H1 (cell line): ENCODE data around the gene VSTM4. TPM values are rescaled to one million over a fixed set of nuclear protein-coding genes. Genes with fewer than 3 reads are reported as not detected.

Source experiments
- CTCF ChIA-PET: fragments of 300-600 bp; sonication (Branson Sonifier 250); formaldehyde crosslinking; loops from one replicate; lab custom pipeline; 2021; ENCODE audit not compliant: partially characterized antibody; lab: Charles Lee
- POLR2A ChIA-PET: fragments of 300-600 bp; sonication (Branson Sonifier 250); formaldehyde crosslinking; loops from one replicate; lab custom pipeline; 2021; ENCODE audit warnings: inconsistent platforms; ENCODE audit not compliant: partially characterized antibody; lab: Charles Lee
- DNase-seq, 2 experiments: peaks; one replicate each; pipeline versions ENCODE4 v3.0.0 to v3.0.0-alpha.2; 2010 to 2022; ENCODE audit warnings: low spot score in 2 of 2, low read depth in 1 of 2, mixed read lengths in 1 of 2
- FAIRE-seq: peaks from 2 replicates; lab custom pipeline; 2011; peaks lifted over from hg19 to GRCh38; lab: Jason Lieb, UNC
- H2AFZ ChIP-seq: 2 replicates; pipeline ENCODE4 v1.8.1; 2012; ENCODE audit warnings: low read length, inconsistent platforms
- H2AK5ac ChIP-seq: 2 replicates; pipeline ENCODE4 v1.6.1; 2013; ENCODE audit warnings: low read depth, low read length
- H2BK120ac ChIP-seq: replicated peaks from 2 replicates; pipeline ENCODE3; 2013; ENCODE audit warnings: low read depth, low read length, inconsistent platforms
- H2BK12ac ChIP-seq: 2 replicates; pipeline ENCODE4 v1.6.1; 2013; ENCODE audit warnings: low read depth, low read length
- H2BK15ac ChIP-seq: 2 replicates; pipeline ENCODE4 v1.6.1; 2013; ENCODE audit warnings: low read length
- H2BK20ac ChIP-seq: 2 replicates; pipeline ENCODE4 v1.6.1; 2013; ENCODE audit warnings: low read length
- H2BK5ac ChIP-seq: 2 replicates; pipeline ENCODE4 v1.6.1; 2013; ENCODE audit warnings: low read depth, low read length
- H3K14ac ChIP-seq: 2 replicates; pipeline ENCODE4 v1.6.1; 2013; ENCODE audit warnings: inconsistent platforms; ENCODE audit not compliant: insufficient read length
- H3K18ac ChIP-seq: 2 replicates; pipeline ENCODE4 v1.6.1; 2013; ENCODE audit warnings: low read length; ENCODE audit errors: extremely low read depth
- H3K23ac ChIP-seq: 2 replicates; pipeline ENCODE4 v1.6.1; 2013; ENCODE audit warnings: inconsistent platforms; ENCODE audit not compliant: insufficient read length
- H3K23me2 ChIP-seq: 2 replicates; pipeline ENCODE4 v1.6.1; 2013; ENCODE audit warnings: low read depth, low read length
- H3K27ac ChIP-seq: 2 replicates; pipeline ENCODE4 v1.6.1; 2011; ENCODE audit warnings: low read depth, low read length, inconsistent platforms
- H3K27me3 ChIP-seq, 4 experiments: replicated peaks in 1 of 4; 1 replicate in 1 of 4; 2 replicates in 3 of 4; pipeline versions ENCODE4 v1.6.1 to v1.8.1; 2011 to 2013; ENCODE audit warnings: low read length in 3 of 4, mild to moderate bottlenecking in 3 of 4, inconsistent platforms in 2 of 4, mixed read lengths in 2 of 4, moderate library complexity in 1 of 4; ENCODE audit not compliant: control insufficient read depth in 3 of 4, insufficient read depth in 3 of 4; ENCODE audit errors: extremely low read depth in 1 of 4
- H3K36me3 ChIP-seq, 4 experiments: 2 replicates each; pipeline versions ENCODE4 v1.6.1 to v1.8.1; 2011 to 2013; ENCODE audit warnings: mild to moderate bottlenecking in 4 of 4, low read length in 3 of 4, moderate library complexity in 2 of 4, control low read depth in 1 of 4, inconsistent platforms in 1 of 4; ENCODE audit not compliant: insufficient read depth in 4 of 4, control insufficient read depth in 2 of 4
- H3K4ac ChIP-seq: replicated peaks from 2 replicates; pipeline ENCODE3; 2013; ENCODE audit warnings: low read length, low read depth, mixed read lengths, inconsistent platforms; ENCODE audit not compliant: insufficient read length
- H3K4me1 ChIP-seq, 4 experiments: replicated peaks in 1 of 4; 1 replicate in 1 of 4; 2 replicates in 3 of 4; pipeline versions ENCODE4 v1.6.1 to v1.8.1; 2011 to 2013; ENCODE audit warnings: low read length in 3 of 4, inconsistent platforms in 2 of 4, mixed read lengths in 1 of 4; ENCODE audit not compliant: insufficient read depth in 4 of 4, control insufficient read depth in 3 of 4
- H3K4me2 ChIP-seq, 2 experiments: 2 replicates each; pipeline versions ENCODE4 v1.6.1 to v1.8.1; 2011 to 2013; ENCODE audit warnings: low read depth in 2 of 2, low read length in 2 of 2, control low read depth in 1 of 2, inconsistent platforms in 1 of 2, mild to moderate bottlenecking in 1 of 2; ENCODE audit not compliant: insufficient read depth in 1 of 2
- H3K4me3 ChIP-seq, 4 experiments: fragments of 200-600, 300-600 bp in 1 of 4; sonication (generic), shearing (Covaris generic), sonication (Bioruptor Twin) in 1 of 4; 2 replicates each; pipeline versions ENCODE4 v1.5.1 to v1.8.1; 2011 to 2016; ENCODE audit warnings: low read length in 4 of 4, low read depth in 3 of 4, control low read depth in 2 of 4, inconsistent platforms in 2 of 4, mild to moderate bottlenecking in 2 of 4, mixed read lengths in 1 of 4, moderate library complexity in 1 of 4; ENCODE audit not compliant: insufficient read depth in 2 of 4; ENCODE audit errors: extremely low read depth in 1 of 4
- H3K56ac ChIP-seq: replicated peaks from 2 replicates; pipeline ENCODE3; 2013; ENCODE audit warnings: low read depth, mild to moderate bottlenecking, mixed read lengths, low read length, inconsistent platforms; ENCODE audit not compliant: insufficient read length
- H3K79me1 ChIP-seq: 2 replicates; pipeline ENCODE4 v1.6.1; 2013; ENCODE audit warnings: low read depth, low read length, control low read depth
- H3K79me2 ChIP-seq, 2 experiments: 2 replicates each; pipeline versions ENCODE4 v1.6.1 to v1.8.1; 2012 to 2013; ENCODE audit warnings: low read length in 2 of 2, mild to moderate bottlenecking in 2 of 2, inconsistent platforms in 1 of 2; ENCODE audit not compliant: insufficient read depth in 2 of 2, control insufficient read depth in 1 of 2
- H3K9ac ChIP-seq, 4 experiments: replicated peaks in 1 of 4; 1 replicate in 1 of 4; 2 replicates in 3 of 4; pipeline versions ENCODE4 v1.6.1 to v1.8.1; 2011 to 2013; ENCODE audit warnings: low read depth in 3 of 4, low read length in 3 of 4, control low read depth in 2 of 4, mild to moderate bottlenecking in 2 of 4, moderate library complexity in 2 of 4, inconsistent platforms in 1 of 4; ENCODE audit errors: extremely low read depth in 1 of 4
- H3K9me3 ChIP-seq, 2 experiments: 2 replicates each; pipeline versions ENCODE4 v1.6.1 to v1.8.1; 2012 to 2013; ENCODE audit warnings: mild to moderate bottlenecking in 2 of 2, moderate library complexity in 2 of 2, control low read depth in 1 of 2, inconsistent platforms in 1 of 2, low read depth in 1 of 2, low read length in 1 of 2, mixed read lengths in 1 of 2; ENCODE audit not compliant: insufficient read depth in 2 of 2
- H4K20me1 ChIP-seq, 2 experiments: replicated peaks in 1 of 2; 2 replicates each; pipeline versions ENCODE3 to v1.8.1; 2011 to 2013; ENCODE audit warnings: inconsistent platforms in 2 of 2, low read length in 2 of 2, mild to moderate bottlenecking in 1 of 2; ENCODE audit not compliant: insufficient read depth in 2 of 2, control insufficient read depth in 1 of 2
- H4K5ac ChIP-seq: 2 replicates; pipeline ENCODE4 v1.6.1; 2013; ENCODE audit warnings: low read length, low read depth, mixed read lengths, inconsistent platforms; ENCODE audit not compliant: insufficient read length
- H4K8ac ChIP-seq: 2 replicates; pipeline ENCODE4 v1.8.0; 2013; ENCODE audit warnings: mild to moderate bottlenecking, moderate library complexity, low read length, inconsistent platforms; ENCODE audit not compliant: insufficient read depth; ENCODE audit errors: extremely low read depth
- H4K91ac ChIP-seq: replicated peaks from 2 replicates; pipeline ENCODE3; 2013; ENCODE audit warnings: low read length, mixed read lengths, inconsistent platforms; ENCODE audit not compliant: insufficient read length
- CEBPB ChIP-seq: IDR thresholded peaks from 2 replicates; pipeline ENCODE4 v1.6.1; 2012; ENCODE audit warnings: low read depth, low read length
- TEAD4 ChIP-seq: IDR thresholded peaks from 2 replicates; pipeline ENCODE4 v1.6.1; 2012; ENCODE audit warnings: low read depth, low read length, inconsistent platforms, mixed read lengths
- WGBS, 2 experiments: shearing (Covaris generic) in 1 of 2; methylation state at CpG; one replicate each; pipeline versions ENCODE4 v1.1.6 to v1.1.7; 2013 to 2015; ENCODE audit warnings: low lambda C conversion rate in 2 of 2, mixed read lengths in 2 of 2, inconsistent platforms in 1 of 2, low coverage in 1 of 2, missing lambda C conversion rate in 1 of 2; ENCODE audit not compliant: insufficient replicate concordance in 2 of 2, insufficient coverage in 1 of 2, insufficient read length in 1 of 2; ENCODE audit errors: extremely low coverage in 1 of 2, missing lambda C conversion rate in 1 of 2; 5-methylcytosine and 5-hydroxymethylcytosine counted together
- polyA plus RNA-seq, 7 experiments: library from polyadenylated mRNA; depleted of rRNA in 3 of 7; stranded (reverse) in 5 of 7; unstranded in 2 of 7; fragments of >200 nt in 5 of 7; fragments of 200-250 nt in 2 of 7; gene quantifications; 1 replicate in 5 of 7; 2 replicates in 1 of 7; 4 replicates in 1 of 7; pipeline versions ENCODE4 v1.2.1 to v1.2.3, GENCODE V29; 2011 to 2013; ENCODE audit warnings: missing spikeins in 2 of 7, mixed read lengths in 2 of 7
- total RNA-seq: library from RNA; stranded (reverse); fragmentation: NEBNext Ultra II Directional; extraction: Animal tissue kit (Norgen Biotek cat#: 25700); gene quantifications from 2 replicates; pipeline ENCODE4 v1.2.1, GENCODE V29; 2021

VSTM4 gene
- total and polyA plus RNA-seq, 2 of the 8 experiments (the other 6 are each of a cell fraction or from before 2014, with no cell fraction given) = 0.48 to 0.73 TPM

- no peak for TF ChIP-seq TEAD4
- TF ChIP-seq CEBPB = no peak
- Histone ChIP-seq H3K27ac (no peak within 1 kb of the TSS), H3K9me3 (no peaks in the 10 kb centered on the region), H3K4me1 (no peaks in the 10 kb centered on the region), H3K14ac (no peak within 1 kb of the TSS), H3K79me2 (no peaks in the 10 kb centered on the region), H3K23me2 (no peaks in the 10 kb centered on the region), H2BK120ac (no peak within 1 kb of the TSS), H3K27me3 (no peaks in the 10 kb centered on the region), H2AK5ac (no peak within 1 kb of the TSS), H4K5ac (no peak within 1 kb of the TSS), H2BK5ac (no peak within 1 kb of the TSS), H3K56ac (no peak within 1 kb of the TSS), H3K4ac (no peak within 1 kb of the TSS), H4K20me1 (no peaks in the 10 kb centered on the region), H3K4me3 (no peak within 1 kb of the TSS), H2BK20ac (no peak within 1 kb of the TSS), H2BK15ac (no peak within 1 kb of the TSS), H3K4me2 (no peak within 1 kb of the TSS), H3K79me1 (no peaks in the 10 kb centered on the region), H3K23ac (no peak within 1 kb of the TSS), H2BK12ac (no peak within 1 kb of the TSS), H3K18ac (no peak within 1 kb of the TSS), H2AFZ (no peak within 1 kb of the TSS), H3K36me3 (no peaks in the 10 kb centered on the region), H4K8ac (no peak within 1 kb of the TSS), H4K91ac (no peak within 1 kb of the TSS), H3K9ac (no peak within 1 kb of the TSS)
- DNase-seq = no peak
- WGBS, 2 experiments = 87% methylated on average over 5 of the region's 5 CpGs; no CpG with 5 or more reads in 1 of the 2 experiments
- CTCF ChIA-PET = interaction anchor here (1.1 to 2.1 kb wide), 3 partner anchors 13 to 146 kb away, joined by 3 to 4 read pairs (median 3); no protein-coding TSS in a partner anchor
- no peak for FAIRE-seq
- POLR2A ChIA-PET = no interaction called here
Measured at GRCh38 chr10:49133706-49134248, 18.5 kb upstream of the VSTM4 start, which contains the start of gene FAM170B. TSS of gene FAM170B (minus strand) at chr10:49134021. CDS start at chr10:49133918, 103 bp downstream.
